Astrocyte (in vitro differentiated cells and primary cell): Measurements from ENCODE around the gene ATRNL1.

Source experiments
- CTCF ChIP-seq: IDR thresholded peaks from 2 replicates; pipeline ENCODE4 v1.5.1; 2011; ENCODE audit warnings: low read depth, mild to moderate bottlenecking, inconsistent platforms, low read length, moderate library complexity; ENCODE audit not compliant: insufficient read depth
- EZH2 ChIP-seq: IDR thresholded peaks from 2 replicates; pipeline ENCODE4 v1.6.1; 2012; ENCODE audit warnings: mild to moderate bottlenecking, low read length, inconsistent platforms; ENCODE audit not compliant: insufficient read depth

GRCh38 chr10:115745943-115746342 is 652.8 kb downstream of the ATRNL1 start:
- no peak for TF ChIP-seq CTCF
- no peak for TF ChIP-seq EZH2
